BLaER1 treated with 17β-estradiol and CSF1 and Interleukin-3, amounts not matched to agents 10 nM and 100 nM (cell line): ENCODE measurements around the gene IKBIP.
A peak's percentile ranks its signal among the peaks of the same experiment; 100 is the strongest.
"Not testable (repeated sequence)": the region's sequence is repeated elsewhere in the genome, so short reads cannot be mapped to it uniquely, and the experiment has no call there.

ENCODE experiments used
- H3K27ac ChIP-seq, 11 experiments: shearing (Covaris generic); formaldehyde crosslinking; 2 replicates each; pipeline ENCODE4 v1.8.1; 2022
- H3K27me3 ChIP-seq, 11 experiments: shearing (Covaris generic); formaldehyde crosslinking; 2 replicates each; pipeline ENCODE4 v1.8.1; 2022
- H3K36me3 ChIP-seq, 11 experiments: shearing (Covaris generic); formaldehyde crosslinking; 2 replicates each; pipeline ENCODE4 v1.8.1; 2022
- H3K4me1 ChIP-seq, 10 experiments: shearing (Covaris generic); formaldehyde crosslinking; 2 replicates each; pipeline ENCODE4 v1.8.1; 2022
- H3K4me2 ChIP-seq, 11 experiments: shearing (Covaris generic); formaldehyde crosslinking; 2 replicates each; pipeline ENCODE4 v1.8.1; 2022
- H3K4me3 ChIP-seq, 10 experiments: shearing (Covaris generic); formaldehyde crosslinking; 2 replicates each; pipeline ENCODE4 v1.8.1; 2022
- H3K9ac ChIP-seq, 11 experiments: shearing (Covaris generic); formaldehyde crosslinking; 2 replicates each; pipeline ENCODE4 v1.8.1; 2022
- H3K9me3 ChIP-seq, 11 experiments: shearing (Covaris generic); formaldehyde crosslinking; replicated peaks in 1 of 11; 2 replicates each; pipeline ENCODE4 v1.8.1; 2022
- H4K20me1 ChIP-seq, 11 experiments: shearing (Covaris generic); formaldehyde crosslinking; 2 replicates each; pipeline ENCODE4 v1.8.1; 2022
- Cebpa-rat ChIP-seq, 11 experiments: shearing (Covaris generic); IDR thresholded peaks; 2 replicates each; pipeline ENCODE4 v1.8.1; 2022

Gene IKBIP

DNA sequence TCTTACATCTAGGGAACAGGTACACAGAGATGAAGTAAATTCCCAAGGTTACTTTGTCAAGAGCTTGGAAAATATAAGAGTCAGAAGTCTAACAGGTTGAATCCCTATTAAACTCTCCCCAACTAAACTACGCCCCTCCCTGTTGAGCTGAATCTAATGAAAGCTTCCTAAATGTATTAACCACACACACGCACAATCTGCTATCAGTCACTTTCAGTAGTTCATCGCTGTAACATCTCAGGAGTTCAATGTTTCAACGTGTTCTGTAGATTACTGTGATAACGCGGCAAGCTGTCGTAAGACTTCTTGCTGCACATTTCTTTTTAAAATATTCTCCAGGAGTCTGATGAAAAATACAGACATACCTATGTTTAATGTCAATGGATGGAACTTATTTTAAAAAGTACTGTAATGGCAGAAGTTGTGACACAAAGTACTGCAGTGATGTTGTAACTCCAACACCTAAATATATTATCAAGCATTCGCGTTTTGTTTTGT, 51.7 kb downstream of the IKBIP start:
- no peak for TF ChIP-seq Cebpa-rat (IDR thresholded peaks at IDR 0.05)
- Histone ChIP-seq H3K4me2 (peak overlapping the region; percentile 54 to 85 (median 72)), H3K9ac (peak overlapping the region; percentile 97 to 100 (median 99)), H3K27ac (peak overlapping the region; percentile 65 to 99 (median 97)), H3K4me3 (peak overlapping the region; percentile 76 to 100 (median 98); a peak in 19 of 20 replicates), H3K36me3 (peaks cover 26 to 34% (median 29%) of the 10 kb centered on the region in 11 experiments), H3K4me1 (peaks cover 18 to 30% (median 25%) of the 10 kb centered on the region in 10 experiments), H4K20me1 (peaks cover 37 to 43% (median 40%) of the 10 kb centered on the region in 11 experiments), H3K9me3 (no peaks in the 10 kb centered on the region), H3K27me3 (no peaks in the 10 kb centered on the region)

DNA sequence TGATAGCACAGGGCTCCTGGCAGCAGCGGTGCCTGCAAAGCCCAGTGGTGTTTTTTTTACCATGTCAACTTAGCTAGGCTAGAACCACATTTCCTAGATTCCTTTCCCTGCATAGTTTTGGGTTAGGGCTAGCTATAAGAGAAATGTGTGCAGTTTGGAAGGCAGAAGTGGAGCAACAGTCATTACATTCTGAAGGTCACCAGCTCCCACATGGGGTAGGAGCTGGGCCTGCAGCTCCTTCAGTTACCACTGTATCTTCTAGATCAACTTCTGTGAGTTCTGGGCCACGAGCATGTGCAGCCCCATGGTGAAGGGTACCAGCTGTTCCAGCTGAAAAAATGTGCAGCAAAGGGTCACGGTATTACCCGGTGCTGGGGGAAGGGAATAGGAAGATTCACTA, 53.4 kb downstream of the IKBIP start:
- Histone ChIP-seq H3K4me1 (peaks cover 17 to 26% (median 19%) of the 10 kb centered on the region in 10 experiments), H4K20me1 (peaks cover 20 to 26% (median 24%) of the 10 kb centered on the region in 11 experiments), H3K9ac (no peak overlapping the region), H3K27ac (no peak overlapping the region), H3K36me3 (peaks cover 10 to 17% (median 13%) of the 10 kb centered on the region in 11 experiments; a peak in 21 of 22 replicates), H3K4me2 (no peak overlapping the region), H3K4me3 (no peak overlapping the region), H3K27me3 (no peaks in the 10 kb centered on the region), H3K9me3 (no peaks in the 10 kb centered on the region)
- no peak for TF ChIP-seq Cebpa-rat (IDR thresholded peaks at IDR 0.05)

DNA sequence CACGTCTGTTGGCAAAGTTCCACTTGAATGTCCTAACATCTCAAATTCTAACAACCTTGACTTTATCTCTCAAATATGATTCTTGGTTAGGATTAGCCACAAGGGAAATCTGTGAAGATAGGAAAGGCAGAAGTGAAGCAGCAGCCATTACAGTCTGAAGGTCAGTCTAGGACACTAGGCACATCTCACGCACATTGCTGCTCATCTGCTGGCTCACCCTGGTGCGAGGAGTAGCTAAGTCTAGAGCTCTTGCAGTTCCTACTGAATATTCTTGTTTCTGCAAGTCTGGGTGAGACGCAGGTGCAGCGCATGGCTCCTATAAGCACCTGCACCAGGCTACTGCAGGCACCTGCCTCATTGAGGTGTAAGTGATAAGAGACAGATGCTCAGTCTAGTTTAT, 57.5 kb downstream of the IKBIP start:
- no peak overlapping the region for H3K4me2 ChIP-seq
- H3K36me3 ChIP-seq = no peaks in the 10 kb centered on the region
- no peak overlapping the region for H3K27ac ChIP-seq
- H3K4me3 ChIP-seq = no peak overlapping the region
- peaks cover 0 to 7% (median 0%) of the 10 kb centered on the region in 10 experiments; a peak in 5 of 20 replicates for H3K4me1 ChIP-seq
- no peak for TF ChIP-seq Cebpa-rat (IDR thresholded peaks at IDR 0.05)
- no peaks in the 10 kb centered on the region for H3K27me3 ChIP-seq
- H4K20me1 ChIP-seq = no peaks in the 10 kb centered on the region
- no peak overlapping the region for H3K9ac ChIP-seq
- no peaks in the 10 kb centered on the region for H3K9me3 ChIP-seq

DNA sequence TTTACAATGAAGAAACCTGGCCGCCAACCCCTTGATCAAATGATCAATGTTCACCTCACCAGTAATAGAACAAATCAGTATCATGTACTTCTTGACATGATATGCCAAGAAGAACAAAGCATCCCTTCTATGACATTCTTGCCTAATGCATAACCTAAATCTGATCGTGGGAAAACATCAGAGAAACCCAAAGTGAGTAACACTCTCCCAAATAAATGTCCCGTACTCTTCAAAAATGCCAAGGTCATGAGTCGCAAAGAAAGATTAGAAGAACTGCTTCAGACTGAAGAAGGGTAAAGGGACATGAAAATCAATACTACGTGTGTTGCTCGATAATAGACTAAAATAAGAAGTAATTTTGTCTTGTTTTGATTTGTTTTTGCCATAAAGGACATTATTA, 62.5 kb downstream of the IKBIP start:
- no peaks in the 10 kb centered on the region for H4K20me1 ChIP-seq
- no peak overlapping the region for H3K27ac ChIP-seq
- H3K36me3 ChIP-seq = no peaks in the 10 kb centered on the region
- no peak for TF ChIP-seq Cebpa-rat (IDR thresholded peaks at IDR 0.05)
- H3K9me3 ChIP-seq = no peaks in the 10 kb centered on the region
- no peak overlapping the region for H3K4me2 ChIP-seq
- peaks cover 0 to 3% (median 0%) of the 10 kb centered on the region in 10 experiments; a peak in 2 of 20 replicates for H3K4me1 ChIP-seq
- no peak overlapping the region for H3K9ac ChIP-seq
- no peaks in the 10 kb centered on the region for H3K27me3 ChIP-seq
- no peak overlapping the region for H3K4me3 ChIP-seq

DNA sequence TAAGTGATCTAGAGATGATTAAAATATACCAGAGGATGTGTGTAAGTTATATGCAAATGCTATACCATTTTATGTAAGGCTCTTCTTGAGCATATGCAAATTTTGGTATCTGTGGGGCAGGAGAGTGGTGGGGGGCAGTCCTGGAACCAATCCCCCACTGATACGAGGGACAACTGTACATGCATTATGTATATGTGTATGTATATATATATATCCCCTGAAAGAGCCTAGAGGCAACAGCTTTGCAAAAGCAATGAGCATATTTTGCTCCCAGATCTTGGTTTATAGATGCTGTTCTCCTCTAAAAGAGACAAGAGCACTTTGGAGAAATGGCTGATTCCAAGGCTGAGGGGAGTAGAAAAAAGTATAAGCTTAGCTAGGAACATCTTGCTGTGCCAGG, 63.5 kb downstream of the IKBIP start:
- Histone ChIP-seq H3K27ac (no peak overlapping the region), H3K9me3 (no peaks in the 10 kb centered on the region), H3K4me3 (no peak overlapping the region), H3K9ac (no peak overlapping the region), H3K4me2 (no peak overlapping the region), H4K20me1 (no peaks in the 10 kb centered on the region), H3K27me3 (no peaks in the 10 kb centered on the region), H3K36me3 (no peaks in the 10 kb centered on the region), H3K4me1 (no peaks in the 10 kb centered on the region)
- no peak for TF ChIP-seq Cebpa-rat (IDR thresholded peaks at IDR 0.05)

DNA sequence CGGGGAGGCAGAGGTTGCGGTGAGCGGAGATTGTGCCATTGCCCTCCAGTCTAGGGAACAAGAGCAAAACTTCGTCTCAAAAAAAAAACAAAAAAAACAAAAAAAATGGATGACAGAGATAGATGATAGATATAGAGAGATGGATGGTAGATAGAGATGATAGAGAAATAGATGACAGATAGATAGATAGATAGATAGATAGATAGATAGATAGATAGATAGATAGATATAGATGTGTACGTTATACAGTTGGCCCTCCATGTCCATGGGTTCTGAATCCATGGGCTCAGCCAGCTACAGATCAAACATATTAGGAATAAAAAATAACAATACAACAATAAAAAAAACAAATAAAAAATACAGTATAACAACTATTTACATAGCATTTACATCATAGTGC, 63.9 kb downstream of the IKBIP start:
- no peak overlapping the region for H3K9ac ChIP-seq
- no peak overlapping the region for H3K27ac ChIP-seq
- H3K9me3 ChIP-seq = no peaks in the 10 kb centered on the region
- no peaks in the 10 kb centered on the region for H3K36me3 ChIP-seq
- H4K20me1 ChIP-seq = no peaks in the 10 kb centered on the region
- no peaks in the 10 kb centered on the region for H3K27me3 ChIP-seq
- H3K4me2 ChIP-seq = no peak overlapping the region
- H3K4me1 ChIP-seq = no peaks in the 10 kb centered on the region
- no peak for TF ChIP-seq Cebpa-rat (IDR thresholded peaks at IDR 0.05)
- no peak overlapping the region for H3K4me3 ChIP-seq

DNA sequence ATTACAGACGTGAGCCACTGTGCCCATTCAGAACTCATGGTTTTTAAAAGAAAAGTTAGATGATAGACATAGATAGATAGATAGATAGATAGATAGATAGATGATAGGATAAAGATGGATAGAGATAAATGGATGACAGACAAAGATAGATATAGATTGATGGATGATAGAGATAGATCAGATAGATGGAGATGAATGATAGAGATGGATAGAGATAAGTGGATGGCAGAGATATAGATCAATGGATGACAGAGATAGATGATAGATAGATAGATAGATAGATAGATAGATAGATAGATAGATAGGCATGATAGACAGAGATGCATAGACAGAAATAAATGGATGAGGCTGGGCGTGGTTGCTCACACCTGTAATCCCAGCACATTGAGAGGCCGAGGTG, 64.8 kb downstream of the IKBIP start:
- Histone ChIP-seq H4K20me1 (no peaks in the 10 kb centered on the region), H3K4me1 (no peaks in the 10 kb centered on the region), H3K36me3 (no peaks in the 10 kb centered on the region), H3K4me2 (no peak overlapping the region), H3K9ac (no peak overlapping the region), H3K9me3 (no peaks in the 10 kb centered on the region), H3K27me3 (no peaks in the 10 kb centered on the region), H3K4me3 (no peak overlapping the region), H3K27ac (no peak overlapping the region)
- no peak for TF ChIP-seq Cebpa-rat (IDR thresholded peaks at IDR 0.05)

DNA sequence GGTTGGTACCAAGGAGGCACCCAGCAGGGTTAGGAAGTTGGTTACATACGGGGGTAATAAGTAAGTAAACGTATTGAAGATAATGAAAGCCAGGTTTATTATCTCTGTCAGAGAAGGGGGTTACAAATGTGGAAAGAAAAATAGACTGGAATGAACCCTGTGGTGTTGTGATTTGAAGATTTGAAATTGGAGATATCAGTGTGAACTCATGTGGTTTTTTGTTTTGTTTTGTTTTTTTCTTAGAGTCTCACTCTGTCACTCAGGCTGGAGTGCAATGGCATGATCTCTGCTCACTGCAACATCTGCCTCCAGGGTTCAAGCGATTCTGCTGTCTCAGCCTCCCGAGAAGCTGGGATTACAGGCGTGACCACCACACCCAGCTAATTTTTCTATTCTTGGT, 65.2 kb downstream of the IKBIP start:
- H3K4me2 ChIP-seq = no peak overlapping the region
- no peak overlapping the region for H3K9ac ChIP-seq
- no peaks in the 10 kb centered on the region for H3K9me3 ChIP-seq
- TF ChIP-seq Cebpa-rat (IDR thresholded peaks at IDR 0.05) = no peak
- no peak overlapping the region for H3K4me3 ChIP-seq
- H4K20me1 ChIP-seq = no peaks in the 10 kb centered on the region
- H3K27ac ChIP-seq = no peak overlapping the region
- H3K36me3 ChIP-seq = no peaks in the 10 kb centered on the region
- H3K27me3 ChIP-seq = no peaks in the 10 kb centered on the region
- H3K4me1 ChIP-seq = no peaks in the 10 kb centered on the region

DNA sequence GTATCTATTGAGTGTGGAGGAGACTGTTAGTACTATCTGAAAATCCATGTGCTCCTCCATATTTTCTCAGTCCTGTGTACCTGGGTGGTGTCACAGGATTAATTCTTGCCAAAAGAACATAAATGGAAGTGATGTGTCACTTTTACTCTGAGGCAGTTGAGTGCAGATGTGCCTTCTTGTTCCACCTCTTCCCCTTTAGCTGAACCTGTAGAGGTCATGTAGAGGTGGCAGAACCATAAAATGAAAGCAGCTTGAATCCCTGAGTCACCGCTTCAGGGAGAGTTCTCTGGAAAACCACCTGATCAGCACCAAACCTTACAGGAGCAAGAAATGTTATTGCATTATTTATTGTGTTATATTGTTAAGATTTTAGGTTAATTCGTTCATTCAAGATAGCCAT, 65.8 kb downstream of the IKBIP start:
- H3K4me3 ChIP-seq = no peak overlapping the region
- no peak for TF ChIP-seq Cebpa-rat (IDR thresholded peaks at IDR 0.05)
- H3K9ac ChIP-seq = no peak overlapping the region
- H3K27ac ChIP-seq = no peak overlapping the region
- H3K4me1 ChIP-seq = no peaks in the 10 kb centered on the region
- H3K27me3 ChIP-seq = no peaks in the 10 kb centered on the region
- no peaks in the 10 kb centered on the region for H3K9me3 ChIP-seq
- H3K36me3 ChIP-seq = no peaks in the 10 kb centered on the region
- H3K4me2 ChIP-seq = no peak overlapping the region
- H4K20me1 ChIP-seq = no peaks in the 10 kb centered on the region

DNA sequence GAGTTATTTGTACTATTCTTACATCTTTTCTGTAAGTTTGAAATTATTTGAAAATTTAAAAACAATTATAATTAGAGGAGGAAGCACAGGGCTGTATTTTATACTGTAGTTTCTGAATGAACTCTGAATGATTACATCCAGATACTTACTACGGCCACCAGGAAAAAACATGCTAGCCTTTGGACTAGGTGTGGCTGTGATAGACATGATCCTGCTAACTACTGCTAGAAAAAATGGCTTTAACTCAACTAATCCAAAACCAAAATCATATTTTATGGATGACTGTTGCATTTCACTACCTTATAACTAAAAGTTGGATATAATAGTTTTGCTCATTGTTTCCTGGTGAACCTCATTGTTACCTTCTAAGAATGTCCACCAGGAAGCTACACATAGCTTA, 66.2 kb downstream of the IKBIP start:
- no peak overlapping the region for H3K27ac ChIP-seq

DNA sequence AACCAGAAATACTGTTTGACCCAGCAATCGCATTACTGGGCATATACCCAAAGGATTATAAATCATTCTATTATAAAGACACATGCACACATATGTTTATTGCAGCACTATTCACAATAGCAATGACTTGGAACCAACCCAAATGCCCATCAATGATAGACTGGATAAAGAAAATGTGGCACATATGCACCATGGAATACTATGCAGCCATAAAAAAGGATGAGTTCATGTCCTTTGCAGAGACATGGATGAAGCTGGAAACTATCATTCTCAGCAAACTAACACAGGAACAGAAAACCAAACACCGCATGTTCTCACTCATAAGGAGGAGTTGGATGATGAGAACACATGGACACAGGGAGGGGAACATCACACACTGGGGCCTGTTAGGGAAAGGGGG, 67.8 kb downstream of the IKBIP start:
- not testable (repeated sequence) for H3K4me2 ChIP-seq, H3K27me3 ChIP-seq, H4K20me1 ChIP-seq, H3K4me1 ChIP-seq, H3K9ac ChIP-seq, H3K27ac ChIP-seq, H3K36me3 ChIP-seq, H3K4me3 ChIP-seq, H3K9me3 ChIP-seq

More for the DNA sequence above, 66.2 kb downstream of the IKBIP start:
- no peak for TF ChIP-seq Cebpa-rat (IDR thresholded peaks at IDR 0.05)
- Histone ChIP-seq H3K4me1 (no peaks in the 10 kb centered on the region), H3K4me3 (no peak overlapping the region), H4K20me1 (no peaks in the 10 kb centered on the region), H3K36me3 (no peaks in the 10 kb centered on the region), H3K9me3 (no peaks in the 10 kb centered on the region), H3K9ac (no peak overlapping the region), H3K27me3 (no peaks in the 10 kb centered on the region), H3K4me2 (no peak overlapping the region)
